Measurements from ENCODE around the gene SIMC1.
"Not testable (repeated sequence)": the region's sequence is repeated elsewhere in the genome, so short reads cannot be mapped to it uniquely, and the experiment has no call there.

The SIMC1 gene

DNA sequence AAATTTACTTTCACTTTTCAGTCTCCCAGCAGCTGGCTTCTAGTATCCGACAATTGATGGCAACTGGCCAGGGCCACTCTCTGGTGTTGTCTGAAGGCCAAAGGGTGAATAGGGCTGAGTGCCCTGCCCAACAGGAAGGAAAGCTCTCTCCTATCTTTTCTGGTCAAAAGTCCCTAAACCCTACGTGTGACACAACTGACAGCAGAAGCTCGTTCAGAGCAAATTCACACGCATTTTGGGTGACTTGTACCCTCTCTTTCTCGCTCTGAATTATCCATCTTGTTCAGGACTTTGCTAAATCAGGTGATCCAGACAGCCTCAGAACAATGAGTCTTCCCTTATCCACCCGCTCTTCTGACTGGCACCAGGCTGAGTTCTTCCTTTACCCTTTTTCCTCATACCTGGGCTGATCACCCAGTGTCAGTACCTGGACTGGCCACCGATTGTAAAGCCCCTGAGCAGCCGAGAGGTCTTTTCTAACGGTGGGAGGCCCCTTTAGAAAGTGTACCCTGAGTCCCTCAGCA lies 21.8 kb upstream of the SIMC1 start:
- not testable (repeated sequence) for FAIRE-seq

DNA sequence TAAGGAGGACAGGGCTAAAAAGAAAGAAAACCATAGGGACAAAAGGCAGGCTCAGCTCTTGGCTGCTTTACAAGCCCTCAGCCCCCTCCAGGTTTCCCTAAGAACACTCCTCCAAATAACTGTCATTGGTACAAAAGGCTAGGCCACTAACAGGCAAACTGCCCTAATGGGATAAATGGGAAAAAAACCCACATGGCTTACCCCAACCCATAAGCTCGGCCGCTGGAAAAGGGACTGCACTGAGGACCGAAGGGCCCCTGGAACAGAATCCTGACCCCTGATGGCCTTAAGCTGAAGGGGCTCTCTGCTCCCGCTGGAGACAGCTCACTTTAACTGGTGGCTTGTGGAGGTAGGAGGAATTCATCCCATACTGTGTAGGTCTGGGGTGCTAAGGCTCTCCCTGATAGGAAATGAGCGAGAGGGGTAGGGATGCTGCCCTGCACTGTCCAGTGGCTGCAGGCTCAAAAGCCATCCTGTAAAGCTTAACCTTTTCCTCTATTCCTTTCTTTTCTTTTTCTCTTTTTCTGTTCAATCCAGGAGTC lies 21.0 kb upstream of the SIMC1 start:
- FAIRE-seq: not testable (repeated sequence)

DNA sequence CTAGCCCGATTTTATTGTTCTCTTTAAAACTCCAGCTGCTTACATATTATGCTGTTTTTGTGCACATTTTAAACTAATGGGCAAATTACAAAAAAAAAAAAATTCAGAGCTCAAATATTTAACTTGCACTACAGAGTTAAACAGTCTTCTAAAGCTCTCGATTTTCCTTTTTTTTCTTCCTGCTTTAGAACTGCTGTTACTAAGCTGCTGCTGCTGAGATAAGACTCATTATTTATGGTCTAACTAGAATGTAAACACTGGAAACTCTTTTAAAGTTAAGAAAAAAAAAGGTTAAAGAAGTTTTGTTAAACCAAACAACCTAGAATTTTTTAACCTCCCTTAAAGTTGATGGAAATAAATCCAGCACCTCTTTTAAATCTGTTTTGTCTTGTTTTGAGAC lies 20.5 kb upstream of the SIMC1 start:
- not testable (repeated sequence) for FAIRE-seq

DNA sequence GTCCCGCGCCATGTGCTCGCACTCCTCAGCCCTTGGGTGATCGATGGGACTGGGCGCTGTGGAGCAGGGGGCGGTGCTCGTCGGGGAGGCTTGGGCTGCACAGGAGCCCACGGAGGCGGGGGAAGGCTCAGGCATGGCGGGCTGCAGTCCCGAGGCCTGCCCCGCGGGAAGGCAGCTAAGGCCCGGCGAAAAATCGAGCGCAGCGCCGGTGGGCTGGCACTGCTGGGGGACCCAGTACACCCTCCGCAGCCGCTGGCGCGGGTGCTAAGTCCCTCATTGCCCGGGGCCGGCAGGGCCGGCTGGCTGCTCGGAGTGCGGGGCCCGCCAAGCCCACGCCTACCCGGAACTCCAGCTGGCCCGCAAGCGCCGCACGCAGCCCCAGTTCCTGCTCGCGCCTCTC lies 16.2 kb upstream of the SIMC1 start:
- not testable (repeated sequence) for FAIRE-seq

DNA sequence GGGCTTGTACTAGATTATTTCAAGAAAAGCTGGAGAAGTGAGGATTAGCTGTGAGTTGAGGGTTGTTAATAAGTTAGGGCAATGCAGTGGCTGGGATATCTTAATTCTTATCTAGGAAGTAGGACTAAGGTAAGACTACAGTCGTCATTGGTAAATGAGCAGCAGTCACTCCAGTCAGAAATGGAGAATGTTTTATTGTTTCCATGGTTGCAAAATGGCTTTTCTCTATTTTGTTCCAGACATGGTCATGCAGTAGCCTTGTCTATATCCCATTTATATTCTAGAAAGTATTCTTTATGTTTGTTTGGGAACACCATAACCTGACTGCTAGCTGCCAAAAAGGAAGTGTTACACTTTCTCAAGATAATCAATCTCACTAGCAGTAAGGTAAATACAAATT lies 9.9 kb upstream of the SIMC1 start:
- FAIRE-seq: not testable (repeated sequence)

DNA sequence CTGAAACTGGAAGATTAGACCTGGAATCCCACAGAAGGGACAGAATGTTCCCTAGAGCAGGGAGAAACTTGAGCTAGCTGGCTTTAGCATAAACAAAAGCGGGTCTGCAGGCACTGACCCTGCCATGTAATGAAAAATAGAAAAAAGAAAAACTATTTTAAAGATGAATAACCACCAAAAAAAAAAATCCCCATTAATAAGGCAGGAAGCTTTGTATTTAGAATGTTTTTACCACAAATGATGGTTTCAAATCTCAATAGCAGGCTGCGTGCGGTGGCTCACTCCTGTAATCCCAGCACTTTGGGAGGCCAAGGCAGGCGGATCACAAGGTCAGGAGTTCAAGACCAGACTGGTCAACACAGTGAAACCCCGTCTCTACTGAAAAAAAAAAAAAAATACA lies 5.0 kb upstream of the SIMC1 start:
- not testable (repeated sequence) for FAIRE-seq

DNA sequence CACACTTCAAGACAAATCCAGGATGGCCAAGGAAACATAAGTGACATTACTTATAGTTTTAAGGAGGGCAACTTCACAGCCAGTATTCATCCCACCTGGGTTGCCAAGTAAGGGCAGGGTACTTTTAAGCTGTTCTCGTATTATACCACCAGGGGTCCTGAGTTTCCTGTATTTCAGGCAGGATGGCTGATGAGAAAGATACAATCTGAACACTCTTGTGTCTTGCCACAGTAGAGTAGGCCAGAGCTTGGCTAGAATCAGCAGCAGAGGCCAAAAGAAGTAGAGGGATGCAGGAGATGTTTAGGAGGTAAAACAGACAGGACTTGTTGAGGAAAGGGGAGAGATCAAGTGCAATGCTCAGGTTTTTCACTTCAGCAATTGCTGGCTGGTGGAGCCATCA lies 3.1 kb upstream of the SIMC1 start:
- peak; percentile 6 for FAIRE-seq

DNA sequence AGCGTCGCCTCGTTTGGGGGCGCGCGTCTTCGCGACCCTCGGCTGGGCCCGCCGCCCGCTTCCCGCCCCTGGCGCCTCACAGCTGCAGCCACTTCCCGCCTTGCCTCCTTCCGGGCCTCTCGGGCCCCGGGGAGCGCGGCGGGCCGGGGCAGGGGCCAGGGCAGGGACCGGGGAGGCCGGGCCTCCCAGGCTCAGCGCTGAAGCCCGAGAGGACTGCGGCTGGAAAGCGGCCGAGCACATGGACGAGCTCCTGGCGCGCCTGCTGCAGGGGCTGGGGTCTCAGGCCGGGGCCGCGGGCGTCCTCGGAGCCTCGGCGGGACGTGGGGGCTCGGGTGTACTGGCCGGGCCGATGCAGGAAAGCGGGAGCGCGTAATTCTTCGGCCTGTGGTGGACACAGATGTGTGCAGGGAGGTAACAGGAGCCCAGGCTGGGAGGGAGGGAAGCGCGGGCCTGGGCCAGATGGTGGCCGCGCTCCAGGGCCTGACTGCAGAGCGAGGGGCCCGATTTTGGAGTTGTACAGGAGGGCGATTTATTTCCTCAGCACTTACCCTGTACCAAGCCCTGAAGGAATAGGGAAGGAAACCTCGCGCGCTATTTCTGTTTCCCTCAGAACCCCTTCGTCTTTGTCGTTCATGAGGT lies 540 bp downstream of the SIMC1 start:
- not testable (repeated sequence) for FAIRE-seq

DNA sequence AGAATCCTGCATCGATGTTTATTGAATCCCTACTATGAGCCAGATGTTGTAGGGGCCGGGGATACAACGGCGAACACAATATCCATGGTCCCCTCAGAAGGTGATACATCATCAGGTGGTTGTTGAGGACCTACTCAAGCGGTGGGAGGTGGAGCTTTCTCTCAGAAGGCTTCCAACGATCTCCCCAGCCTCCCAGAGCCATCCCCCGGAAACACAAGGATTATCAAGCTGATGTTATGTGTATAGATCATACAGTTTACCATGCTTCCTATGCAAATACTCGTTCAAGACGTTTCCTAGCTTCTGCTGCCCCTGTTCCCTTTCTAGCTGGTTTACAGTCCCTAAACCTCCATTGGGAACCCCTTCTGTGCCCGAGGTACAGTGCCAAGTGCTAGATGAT lies 1.1 kb downstream of the SIMC1 start:
- FAIRE-seq: not testable (repeated sequence)

DNA sequence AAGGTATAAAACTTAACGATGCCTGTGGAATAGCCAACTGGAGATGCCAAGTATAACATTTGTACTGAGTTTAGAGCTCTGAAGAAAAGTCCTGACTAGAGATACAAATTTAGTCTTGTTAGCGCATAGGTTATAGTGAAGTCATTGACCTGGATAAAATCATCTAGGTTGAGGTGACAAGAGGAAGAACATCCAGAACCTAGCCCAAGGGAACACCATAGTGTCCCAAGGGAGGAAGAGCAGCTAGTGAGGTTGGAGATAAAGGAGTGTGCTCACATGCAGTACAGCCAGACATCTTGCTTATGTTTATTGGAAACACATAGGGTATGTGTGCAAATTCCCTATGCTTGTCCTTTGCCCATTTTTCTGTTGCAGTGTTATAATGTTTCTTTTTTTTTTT lies 6.1 kb downstream of the SIMC1 start:
- not testable (repeated sequence) for FAIRE-seq

DNA sequence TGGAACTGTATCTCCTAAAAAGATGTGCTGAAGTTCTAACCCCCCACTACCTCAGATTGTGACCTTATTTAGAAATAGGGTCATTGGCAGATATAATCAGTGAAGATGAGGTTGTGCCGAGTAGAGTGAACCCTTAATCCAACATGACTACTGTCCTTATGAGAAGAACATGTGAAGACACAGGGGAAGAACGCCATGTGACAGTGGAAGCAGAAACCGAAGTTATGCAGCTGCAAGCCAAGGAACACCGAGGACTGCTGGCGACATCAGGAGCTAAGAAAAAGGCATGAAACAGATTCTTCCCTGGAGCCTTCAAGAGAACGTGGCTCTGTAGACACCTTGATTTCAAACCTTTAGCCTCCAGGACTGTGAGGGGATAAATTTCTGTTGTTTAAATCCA lies 6.8 kb downstream of the SIMC1 start:
- FAIRE-seq: not testable (repeated sequence)

DNA sequence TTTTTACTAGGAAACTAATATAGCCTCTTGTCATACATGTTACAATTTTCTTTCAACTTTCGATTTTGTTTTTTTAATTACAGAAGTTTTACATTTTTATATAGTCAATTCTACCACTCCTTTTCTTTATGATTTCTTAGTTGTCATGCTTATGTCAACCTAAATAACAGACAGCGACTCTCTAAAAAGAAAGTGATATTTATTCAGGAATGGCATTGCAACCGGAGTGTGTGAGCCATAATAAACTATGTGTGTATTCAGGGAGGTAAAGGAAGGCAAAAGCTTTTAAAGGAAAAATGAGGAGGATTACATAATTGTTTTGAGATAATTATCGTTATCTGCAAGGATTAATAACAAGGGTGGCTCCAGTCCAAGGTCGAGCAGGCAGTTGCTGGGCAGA lies 7.3 kb downstream of the SIMC1 start:
- FAIRE-seq: not testable (repeated sequence)

DNA sequence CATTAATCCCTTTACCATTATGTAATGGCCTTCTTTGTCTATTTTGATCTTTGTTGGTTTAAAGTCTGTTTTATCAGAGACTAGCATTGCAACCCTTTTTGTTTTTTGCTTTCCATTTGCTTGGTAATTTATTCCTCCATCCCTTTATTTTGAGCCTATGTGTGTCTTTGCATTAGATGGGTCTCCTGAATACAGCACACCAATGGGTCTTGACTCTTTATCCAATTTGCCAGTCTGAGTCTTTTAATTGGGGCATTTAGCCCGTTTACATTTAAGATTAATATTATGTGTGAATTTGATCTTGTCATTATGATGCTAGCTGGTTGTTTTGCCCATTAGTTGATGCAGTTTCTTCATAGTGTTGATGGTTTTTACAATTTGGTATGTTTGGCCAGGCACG lies 12.5 kb downstream of the SIMC1 start:
- FAIRE-seq: not testable (repeated sequence)

DNA sequence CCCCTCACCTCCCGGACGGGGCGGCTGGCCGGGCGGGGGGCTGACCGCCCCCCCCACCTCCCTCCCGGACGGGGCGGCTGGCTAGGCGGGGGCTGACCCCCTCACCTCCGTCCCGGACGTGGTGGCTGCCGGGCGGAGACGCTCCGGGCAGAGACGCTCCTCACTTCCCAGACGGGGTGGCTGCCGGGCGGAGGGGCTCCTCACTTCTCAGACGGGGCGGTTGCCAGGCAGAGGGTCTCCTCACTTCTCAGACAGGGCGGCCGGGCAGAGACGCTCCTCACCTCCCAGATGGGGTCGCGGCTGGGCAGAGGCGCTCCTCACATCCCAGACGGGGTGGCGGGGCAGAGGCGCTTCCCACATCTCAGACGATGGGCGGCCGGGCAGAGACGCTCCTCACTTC lies 13.9 kb downstream of the SIMC1 start:
- not testable (repeated sequence) for FAIRE-seq

DNA sequence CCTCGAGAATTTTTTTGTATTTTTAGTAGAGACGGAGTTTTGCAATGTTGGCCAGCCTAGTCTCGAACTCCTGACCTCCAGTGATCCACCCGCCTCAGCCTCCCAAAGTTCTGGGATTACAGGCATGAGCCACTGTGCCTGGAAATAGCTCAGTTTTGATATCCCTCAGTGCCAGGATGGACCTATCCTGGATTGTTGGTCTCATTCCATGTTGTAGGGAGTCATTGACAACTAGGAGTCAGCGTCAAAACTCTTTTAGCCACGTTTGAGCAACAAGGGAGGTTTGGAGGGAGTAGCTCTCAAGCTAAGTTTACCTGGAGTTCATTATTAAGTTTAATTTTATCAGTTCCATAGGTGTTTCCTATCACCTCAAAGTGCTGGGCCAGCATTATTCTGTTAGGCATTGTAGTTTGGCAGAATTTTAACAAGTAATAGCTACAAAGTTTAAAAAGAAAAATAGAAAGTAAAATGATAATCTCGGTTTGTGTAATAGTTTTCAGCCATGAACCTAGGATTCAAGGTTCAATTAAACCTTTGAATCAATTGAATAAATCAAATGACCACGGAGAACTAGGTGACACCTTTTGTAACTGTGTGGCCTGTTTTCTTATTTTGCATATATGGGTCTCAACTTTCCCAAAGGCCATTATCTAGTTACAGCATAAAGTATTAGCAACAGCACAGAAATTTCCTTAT lies 15.3 kb downstream of the SIMC1 start:
- FAIRE-seq: not testable (repeated sequence)

DNA sequence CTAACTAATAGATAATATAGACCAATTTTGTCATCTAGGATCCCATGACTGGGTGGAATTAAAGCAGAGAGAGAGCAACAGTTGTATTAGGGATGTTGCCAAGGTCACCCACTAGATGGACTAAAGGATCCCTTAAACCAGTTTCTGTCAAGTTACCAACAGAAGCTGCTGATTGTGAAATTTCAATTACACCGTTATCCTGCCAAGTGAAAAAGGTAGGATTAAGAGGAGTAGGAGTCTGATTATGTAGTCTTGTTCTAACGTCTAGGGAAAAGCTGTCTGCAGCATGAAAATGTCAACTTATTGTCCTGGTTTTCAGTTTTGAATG lies 15.8 kb downstream of the SIMC1 start:
- FAIRE-seq: not testable (repeated sequence)

DNA sequence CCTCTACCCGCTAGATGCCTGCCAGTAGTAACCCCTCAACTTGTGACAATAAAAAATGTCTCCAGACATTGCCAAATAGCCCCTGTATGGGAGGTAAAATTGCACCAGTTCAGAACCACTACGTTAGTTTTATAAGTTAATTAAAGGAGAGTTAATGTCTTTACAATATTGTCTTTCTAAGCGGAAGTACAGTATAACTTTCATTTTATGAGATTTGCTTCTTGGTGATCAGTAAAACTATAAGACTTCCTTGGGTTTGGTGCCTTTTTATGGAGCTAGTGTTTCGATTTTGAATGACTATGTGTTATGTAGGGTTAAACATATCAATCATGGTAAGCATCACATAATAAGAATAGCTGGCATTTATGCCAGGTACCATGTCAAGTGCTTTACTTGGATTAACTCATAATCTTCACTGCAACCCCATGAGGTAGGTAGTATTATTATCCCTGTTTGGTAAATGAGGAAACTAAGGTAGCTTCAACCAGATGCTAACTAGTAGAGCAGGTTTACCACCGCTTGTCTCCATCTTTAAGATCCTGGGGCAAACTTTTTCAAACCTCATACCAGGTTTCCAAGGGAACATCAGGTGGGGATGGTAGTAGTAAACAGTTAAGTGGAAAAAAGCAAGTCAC lies 19.8 kb downstream of the SIMC1 start:
- not testable (repeated sequence) for FAIRE-seq

DNA sequence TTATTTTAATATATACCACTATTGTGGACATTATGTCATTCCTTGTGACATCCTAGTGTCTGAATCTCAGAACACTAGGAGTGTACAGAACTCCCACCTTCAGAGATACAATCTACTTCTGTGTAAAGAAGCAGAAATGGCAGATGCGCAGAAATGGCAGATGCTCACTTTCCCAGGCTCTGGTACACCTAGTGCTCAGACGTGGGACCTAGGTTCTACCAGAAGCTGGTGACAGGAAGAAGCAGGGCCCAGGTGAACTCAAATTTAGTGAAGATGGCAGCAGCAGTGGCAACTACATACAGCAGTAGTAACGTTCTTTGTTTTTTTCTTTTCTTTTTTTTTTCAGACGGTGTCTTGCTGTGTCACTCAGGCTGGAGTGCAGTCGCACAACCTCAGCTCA lies 22.5 kb downstream of the SIMC1 start:
- not testable (repeated sequence) for FAIRE-seq

DNA sequence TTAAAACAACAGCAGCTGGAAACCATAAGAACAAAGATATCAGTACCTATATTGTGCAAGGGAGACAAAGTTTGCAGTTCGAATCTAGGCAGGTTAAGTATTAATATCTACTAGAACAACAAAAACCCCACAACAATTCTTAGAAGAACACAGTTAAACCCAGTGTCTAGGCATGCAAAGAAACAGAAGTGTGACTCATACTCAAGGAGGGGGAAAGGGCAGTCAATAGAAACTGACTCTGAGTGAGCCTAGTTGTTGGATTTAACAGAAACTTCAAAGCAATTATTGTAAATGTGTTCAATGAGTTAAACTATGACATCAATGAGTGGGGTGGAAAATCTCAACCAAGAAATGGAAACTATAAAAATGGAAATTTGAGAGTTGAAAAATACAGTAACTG lies 28.2 kb downstream of the SIMC1 start:
- not testable (repeated sequence) for FAIRE-seq

DNA sequence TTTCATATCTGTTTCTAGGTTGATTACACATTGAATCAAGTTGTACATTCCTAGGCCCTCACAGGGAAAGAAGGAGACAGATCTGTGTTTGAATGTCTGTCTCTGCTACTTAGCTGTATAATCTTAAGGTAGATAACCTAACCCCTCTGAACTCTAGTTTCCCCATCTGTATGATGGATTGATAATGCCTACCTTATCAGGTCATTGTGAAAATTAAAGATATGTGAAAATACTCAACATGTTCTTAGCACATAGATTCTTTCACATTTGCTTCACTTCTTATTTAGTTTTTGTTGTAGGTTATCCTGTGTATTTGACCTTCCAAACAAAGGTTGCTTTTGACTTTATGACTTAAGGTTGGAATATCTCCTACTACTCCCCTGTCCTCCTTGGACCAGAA lies 50.8 kb downstream of the SIMC1 start:
- not testable (repeated sequence) for FAIRE-seq

DNA sequence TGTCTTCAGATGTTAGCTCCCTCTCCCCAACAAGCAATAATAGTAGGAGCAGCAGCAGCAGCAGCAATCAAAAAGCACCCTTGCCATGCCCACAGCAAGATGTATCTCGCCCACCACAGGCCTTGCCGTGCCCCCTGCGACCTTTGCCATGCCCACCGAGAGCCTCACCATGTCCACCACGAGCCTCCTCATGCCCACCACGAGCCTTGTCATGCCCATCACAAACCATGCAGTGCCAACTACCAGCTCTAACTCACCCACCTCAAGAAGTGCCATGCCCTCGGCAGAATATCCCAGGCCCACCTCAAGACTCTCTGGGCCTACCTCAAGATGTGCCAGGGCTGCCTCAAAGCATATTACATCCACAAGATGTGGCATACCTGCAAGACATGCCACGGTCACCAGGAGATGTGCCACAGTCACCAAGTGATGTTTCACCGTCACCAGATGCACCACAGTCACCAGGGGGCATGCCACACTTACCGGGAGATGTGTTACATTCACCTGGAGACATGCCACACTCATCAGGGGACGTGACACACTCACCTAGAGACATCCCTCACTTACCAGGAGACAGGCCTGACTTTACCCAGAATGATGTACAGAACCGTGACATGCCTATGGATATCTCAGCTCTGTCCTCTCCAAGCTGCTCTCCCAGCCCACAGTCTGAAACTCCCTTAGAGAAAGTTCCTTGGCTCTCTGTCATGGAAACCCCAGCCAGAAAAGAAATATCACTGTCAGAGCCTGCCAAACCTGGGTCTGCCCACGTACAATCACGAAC lies 52.0 kb downstream of the SIMC1 start:
- FAIRE-seq: not testable (repeated sequence)

DNA sequence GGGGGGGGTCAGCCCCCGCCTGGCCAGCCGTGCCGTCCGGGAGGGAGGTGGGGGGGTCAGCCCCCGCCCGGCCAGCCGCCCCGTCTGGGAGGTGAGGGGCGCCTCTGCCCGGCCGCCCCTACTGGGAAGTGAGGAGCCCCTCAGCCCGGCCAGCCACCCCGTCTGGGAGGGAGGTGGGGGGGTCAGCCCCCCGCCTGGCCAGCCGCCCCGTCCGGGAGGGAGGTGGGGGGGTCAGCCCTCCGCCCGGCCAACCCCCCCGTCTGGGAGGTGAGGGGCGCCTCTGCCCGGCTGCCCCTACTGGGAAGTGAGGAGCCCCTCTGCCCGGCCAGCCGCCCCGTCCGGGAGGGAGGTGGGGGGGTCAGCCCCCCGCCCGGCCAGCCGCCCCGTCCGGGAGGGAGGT lies 67.1 kb downstream of the SIMC1 start:
- not testable (repeated sequence) for FAIRE-seq

Data from G401.6 (cell line).